ENCODE measurements around the gene PCSK5.

PCSK5 gene

GRCh38 chr9:76153902-76154629, 263.6 kb downstream of the PCSK5 start:
- DNase-seq: no peak

- no peak for DNase-seq
Observed at GRCh38 chr9:76155361-76155760, 264.9 kb downstream of the PCSK5 start.

DNA sequence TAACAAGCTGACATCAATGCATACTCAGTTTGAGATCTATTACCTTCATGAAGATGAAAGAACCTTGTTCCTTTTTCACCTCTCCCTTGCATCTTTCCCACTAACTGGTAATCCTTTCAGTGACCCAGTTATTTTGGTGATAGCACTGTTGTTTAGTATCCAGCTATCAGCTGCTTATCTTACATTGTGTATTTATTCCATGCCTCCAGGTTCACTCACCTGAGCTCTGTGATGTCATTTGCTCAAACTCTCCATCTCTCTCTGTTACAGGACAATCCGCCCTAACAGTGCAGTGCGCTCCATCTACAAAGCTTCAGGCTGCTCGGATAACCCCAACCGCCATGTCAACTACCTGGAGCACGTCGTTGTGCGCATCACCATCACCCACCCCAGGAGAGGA, 268.2 kb downstream of the PCSK5 start:
- no peak for DNase-seq

DNA sequence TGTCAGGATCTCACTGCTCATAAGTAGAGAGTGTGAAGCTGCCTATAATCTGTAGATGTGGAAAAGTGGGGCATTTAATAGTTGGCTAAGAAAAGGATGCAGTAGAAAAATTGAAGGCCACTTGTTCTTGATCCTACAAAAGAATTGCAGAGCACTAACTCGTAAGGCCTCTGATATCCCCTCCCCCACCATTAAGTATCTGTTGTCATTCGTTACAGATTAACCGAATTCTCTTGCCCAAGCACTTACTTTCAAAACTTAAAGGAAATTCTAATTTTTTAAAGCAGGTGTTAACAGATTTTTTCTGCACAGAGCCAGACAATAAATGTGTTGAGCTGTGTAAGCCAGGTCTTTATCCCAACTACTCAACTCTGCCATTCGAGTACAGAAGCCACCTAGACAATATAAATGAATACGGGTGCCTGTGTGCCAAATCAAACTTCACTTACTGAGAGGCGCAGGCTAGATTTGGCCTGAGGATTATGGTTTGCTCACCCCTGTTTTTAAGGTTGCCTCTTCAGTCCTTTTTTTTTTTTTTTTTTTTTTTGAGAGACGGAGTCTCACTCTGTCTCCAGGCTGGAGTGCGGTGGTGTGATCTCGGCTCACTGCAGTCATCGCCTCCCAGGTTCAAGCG, 268.9 kb downstream of the PCSK5 start:
- no peak for DNase-seq

- no peak for DNase-seq
Observed at GRCh38 chr9:76161106-76161505, 270.6 kb downstream of the PCSK5 start.

DNA sequence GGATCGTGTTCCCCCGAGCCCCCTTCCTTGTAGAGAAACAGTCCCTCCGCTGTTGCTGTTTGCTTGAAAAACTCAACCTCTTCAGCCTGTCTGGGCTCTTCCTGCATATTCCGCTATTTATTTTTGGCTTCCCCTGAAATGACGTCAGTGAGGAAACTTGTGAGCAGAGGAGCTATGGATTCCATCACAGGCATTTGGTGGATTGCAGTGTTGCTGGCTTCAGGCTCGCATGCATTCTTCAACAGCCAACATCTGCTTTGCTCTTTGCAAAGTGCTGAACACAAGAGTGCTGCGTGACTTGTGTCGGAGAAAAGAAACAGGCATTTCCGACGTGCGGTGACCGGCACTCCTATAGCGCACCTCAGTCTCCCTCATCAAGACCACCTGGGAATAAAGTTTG, 271.1 kb downstream of the PCSK5 start:
- DNase-seq: no peak

GRCh38 chr9:76162086-76162730, 271.7 kb downstream of the PCSK5 start:
- DNase-seq: no peak

DNA sequence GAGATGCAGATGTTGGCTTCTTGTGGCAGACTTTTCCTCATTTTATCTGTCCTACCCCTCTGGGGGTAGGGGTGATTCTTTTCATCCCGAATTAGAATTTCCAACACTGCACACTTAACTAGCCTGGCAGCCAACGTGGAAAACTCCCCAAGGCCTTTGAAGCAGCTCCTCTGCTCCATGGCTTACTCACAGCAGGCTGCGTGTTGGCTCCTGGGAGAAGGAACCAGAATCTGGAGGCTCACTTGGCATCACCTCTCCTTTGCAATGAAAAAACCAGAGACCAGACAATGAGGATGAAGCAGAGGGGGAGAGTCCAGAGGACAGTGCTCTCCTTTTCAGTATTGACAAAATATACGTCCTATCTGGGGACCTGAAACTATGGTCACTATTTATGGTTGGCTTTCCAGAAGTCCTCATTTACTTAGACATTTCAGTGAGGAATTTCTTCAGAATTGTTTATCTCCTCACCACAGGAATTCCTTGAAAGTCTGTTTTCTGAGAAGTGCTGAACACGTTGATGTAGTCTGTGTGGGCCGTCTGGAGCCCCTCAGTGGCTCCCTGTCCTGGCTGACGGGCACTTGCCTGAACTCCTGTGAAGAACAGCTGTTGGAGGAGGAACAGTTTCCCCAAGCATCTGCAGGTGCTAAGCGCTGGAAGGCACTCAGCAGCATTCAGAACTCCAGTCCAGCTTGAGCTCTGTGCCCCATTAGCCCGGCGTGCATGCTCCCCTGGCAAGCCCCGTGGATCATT, 272.5 kb downstream of the PCSK5 start:
- DNase-seq: no peak

GRCh38 chr9:76166526-76166925, 276.1 kb downstream of the PCSK5 start:
- no peak for DNase-seq

DNA sequence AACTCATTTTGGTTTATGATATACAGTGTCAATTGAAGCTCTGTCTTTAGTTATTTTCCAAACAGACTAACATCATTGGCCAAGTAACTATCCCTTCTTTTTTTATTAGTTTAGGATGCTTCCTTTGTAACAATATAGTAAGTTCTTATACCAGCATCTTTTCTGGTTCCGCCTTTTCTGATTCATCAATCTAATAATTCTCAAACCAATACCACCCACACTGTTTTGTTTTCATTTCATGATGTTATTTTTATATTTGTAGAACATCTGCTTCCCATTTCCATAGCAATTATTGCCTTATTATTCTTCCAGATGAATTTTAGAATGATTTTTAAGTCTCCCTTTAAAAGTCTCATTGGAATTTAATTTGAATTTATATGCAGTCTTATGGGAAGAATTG, 285.7 kb downstream of the PCSK5 start:
- no peak for DNase-seq

GRCh38 chr9:76177931-76178330, 287.5 kb downstream of the PCSK5 start:
- DNase-seq: no peak

- DNase-seq: no peak
Observed at GRCh38 chr9:76180541-76180940, 290.1 kb downstream of the PCSK5 start.

DNA sequence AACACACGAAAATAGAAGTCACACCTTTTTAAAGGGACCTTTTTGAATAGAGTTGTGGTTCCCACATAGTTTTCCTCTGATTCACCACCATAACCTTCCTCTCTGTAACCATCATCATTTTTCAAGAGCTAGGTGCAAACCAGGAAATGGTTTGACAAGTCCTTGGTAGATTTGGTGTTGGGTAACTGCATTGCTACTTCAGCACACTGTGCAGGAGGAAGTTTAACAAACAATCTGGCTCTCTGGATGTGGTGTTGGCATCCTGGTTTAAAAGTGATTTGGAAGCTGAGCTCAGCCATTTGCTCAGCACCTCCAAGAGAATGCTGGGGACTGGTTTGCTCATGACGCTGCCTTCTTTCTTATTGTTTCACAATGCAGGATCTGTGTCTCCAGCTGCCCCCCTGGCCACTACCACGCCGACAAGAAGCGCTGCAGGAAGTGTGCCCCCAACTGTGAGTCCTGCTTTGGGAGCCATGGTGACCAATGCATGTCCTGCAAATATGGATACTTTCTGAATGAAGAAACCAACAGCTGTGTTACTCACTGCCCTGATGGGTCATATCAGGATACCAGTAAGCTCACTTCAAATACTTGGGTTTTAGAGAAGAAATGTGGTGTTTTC, 290.7 kb downstream of the PCSK5 start:
- DNase-seq: peak; percentile 26 to 27

DNA sequence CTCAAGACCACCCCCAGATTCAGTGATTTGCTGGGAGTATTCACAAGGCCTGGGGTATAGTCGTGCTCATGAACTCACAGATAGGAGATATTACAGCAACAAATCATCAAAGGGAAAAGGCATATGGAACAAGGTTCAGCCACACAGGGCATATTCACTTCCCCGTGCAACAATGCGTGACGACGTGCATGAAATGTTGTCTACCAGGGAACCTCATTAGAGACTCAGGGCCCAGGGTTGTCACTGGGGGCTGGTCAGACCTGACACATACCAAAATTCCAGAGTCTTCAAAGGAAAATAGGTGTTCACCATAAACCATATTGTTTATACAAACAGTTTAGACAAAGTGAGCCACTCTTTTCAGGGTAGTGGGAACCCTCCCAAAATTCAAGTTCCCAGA, 291.3 kb downstream of the PCSK5 start:
- DNase-seq: no peak

- no peak for DNase-seq
Observed at GRCh38 chr9:76185432-76185831, 295.0 kb downstream of the PCSK5 start.

GRCh38 chr9:76188286-76188685, 297.8 kb downstream of the PCSK5 start:
- DNase-seq: no peak

DNA sequence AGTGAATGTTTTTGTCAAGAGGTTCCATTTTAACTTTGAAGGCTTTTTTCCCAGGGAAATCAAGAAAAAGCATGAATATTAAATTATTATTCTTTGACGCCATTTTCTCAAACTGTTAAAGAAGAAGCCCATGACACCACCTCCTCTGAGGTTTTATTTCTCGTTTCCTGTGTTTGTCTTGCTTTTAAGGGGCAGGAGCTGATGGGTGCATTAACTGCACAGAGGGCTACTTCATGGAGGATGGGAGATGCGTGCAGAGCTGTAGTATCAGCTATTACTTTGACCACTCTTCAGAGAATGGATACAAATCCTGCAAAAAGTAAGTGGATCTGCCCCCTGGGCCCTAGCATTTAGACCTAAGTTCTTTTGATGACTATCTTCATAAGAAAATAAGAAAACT, 298.4 kb downstream of the PCSK5 start:
- no peak for DNase-seq

DNA sequence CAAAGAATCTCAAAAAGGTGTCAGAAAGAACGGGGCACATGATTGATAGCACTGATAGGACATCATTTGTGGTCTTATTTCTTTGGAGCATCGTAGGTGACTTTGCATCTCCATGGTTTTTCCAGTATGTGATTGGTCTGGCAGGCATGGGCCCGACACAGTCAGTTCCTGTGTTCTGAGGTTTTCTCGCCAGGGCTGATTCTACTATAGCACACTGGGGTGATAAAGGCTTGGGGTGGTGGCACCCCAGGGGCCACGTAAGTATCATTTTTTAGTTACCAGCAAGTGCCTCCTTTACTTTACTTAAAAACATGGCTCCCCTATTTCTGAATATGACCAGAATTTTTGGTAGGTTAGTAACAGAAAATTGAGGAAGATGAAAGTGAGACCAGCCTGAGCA, 301.0 kb downstream of the PCSK5 start:
- no peak for DNase-seq

DNA sequence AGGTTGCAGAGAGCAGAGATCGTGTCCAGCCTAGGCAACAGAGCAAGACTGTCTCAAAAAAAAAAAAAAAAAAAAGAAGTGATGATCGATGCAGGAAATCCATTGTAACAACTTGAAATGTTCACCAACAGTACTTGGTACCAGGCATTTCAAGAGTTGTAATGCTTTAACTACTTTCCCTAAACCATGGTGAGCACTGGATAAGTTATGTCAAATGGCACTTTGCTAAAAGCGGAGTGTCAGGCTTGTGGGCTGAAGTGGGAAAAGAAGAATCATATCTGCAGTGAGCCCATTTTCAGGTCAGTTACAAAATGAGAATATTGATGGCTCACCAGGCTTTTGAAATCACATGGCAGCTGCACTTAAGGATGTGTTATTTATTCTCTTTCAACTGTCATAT, 301.5 kb downstream of the PCSK5 start:
- no peak for DNase-seq

DNA sequence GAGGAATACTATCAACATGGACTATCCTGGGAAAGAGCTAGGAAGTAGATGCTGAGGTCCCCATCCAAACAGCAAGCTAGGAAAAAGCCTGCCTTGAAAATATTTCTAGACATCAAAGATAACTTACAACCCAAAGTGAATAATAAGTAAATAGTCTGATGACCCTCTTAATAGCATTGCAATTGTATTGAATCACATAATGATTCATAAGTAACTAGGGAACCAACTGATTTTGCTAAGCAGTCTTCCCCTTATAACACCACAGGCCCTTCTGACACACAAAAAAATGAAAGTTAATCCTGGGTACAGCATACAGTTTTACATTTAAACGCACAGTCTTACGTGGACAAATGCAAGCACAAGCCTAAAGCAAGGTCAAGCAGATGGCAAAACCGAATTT, 304.4 kb downstream of the PCSK5 start:
- no peak for DNase-seq

- no peak for DNase-seq
Observed at GRCh38 chr9:76198336-76198735, 307.9 kb downstream of the PCSK5 start.

DNA sequence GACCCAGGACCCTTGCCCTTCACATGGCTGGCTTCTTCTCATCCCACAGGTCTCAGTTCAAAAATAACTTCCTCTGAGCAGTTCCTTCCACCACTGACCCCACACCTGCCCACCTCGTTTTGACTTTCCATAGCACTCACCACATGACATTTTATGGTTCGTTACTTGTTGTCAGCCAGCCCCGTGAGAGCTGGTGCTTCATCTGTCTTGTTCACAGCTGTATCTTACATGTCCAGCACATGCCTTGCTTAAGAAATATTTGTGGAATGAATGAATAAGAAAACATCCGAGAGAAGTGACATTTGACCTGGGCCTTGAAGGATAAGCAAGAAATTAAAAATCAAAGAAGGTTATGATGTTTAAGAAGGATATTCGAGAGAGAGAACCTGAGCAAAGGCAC, 309.8 kb downstream of the PCSK5 start:
- no peak for DNase-seq

- DNase-seq: no peak
Observed at GRCh38 chr9:76200745-76201144, 310.3 kb downstream of the PCSK5 start.
